ENCODE data around the gene MYO16. TPM values are rescaled to one million over a fixed set of nuclear protein-coding genes. Genes with fewer than 3 reads are reported as not detected.
A peak's percentile ranks its signal among the peaks of the same experiment; 100 is the strongest.

MYO16 gene
- total and polyA plus RNA-seq, 8 donors: 1.1 to 2.5 (median 1.7) TPM

DNA sequence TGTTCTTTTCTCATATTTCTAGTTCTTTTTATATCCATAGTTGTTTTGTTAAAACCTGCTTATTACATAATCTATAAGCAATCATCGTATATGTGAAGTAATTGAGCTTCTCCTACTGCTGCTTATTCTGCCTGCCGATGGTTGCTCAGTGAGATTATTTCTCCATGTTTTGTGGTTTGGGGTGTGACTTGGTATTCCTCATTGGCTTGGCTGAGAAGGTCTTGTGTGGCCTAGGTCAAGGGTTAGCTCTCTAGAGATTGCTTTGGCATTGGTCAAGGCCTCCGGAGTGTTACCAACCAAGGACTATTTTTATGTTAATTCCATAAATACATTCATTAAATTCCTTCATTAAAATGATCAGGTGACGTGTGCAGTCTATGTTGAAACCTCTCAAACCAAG is 302.8 kb downstream of the MYO16 start:
- no peak for DNase-seq
- TF ChIP-seq CTCF (IDR thresholded peaks at IDR 0.05): no peak
- Histone ChIP-seq H3K36me3 (no peaks in the 10 kb centered on the region), H3K9me3 (no peaks in the 10 kb centered on the region), H3K27me3 (no peaks in the 10 kb centered on the region), H3K27ac (no peak overlapping the region), H3K4me1 (no peaks in the 10 kb centered on the region), H3K4me3 (no peak overlapping the region)
- no peak for ATAC-seq
- intact Hi-C loops (cut with DNase I): no loop called here

GRCh38 chr13:108933061-108933460 is 303.6 kb downstream of the MYO16 start:
- ATAC-seq (no peak), DNase-seq (no peak)
- TF ChIP-seq CTCF (IDR thresholded peaks at IDR 0.05): no peak
- no peaks in the 10 kb centered on the region for H3K4me1 ChIP-seq
- H3K9me3 ChIP-seq: no peaks in the 10 kb centered on the region
- intact Hi-C loops (cut with DNase I): no loop called here
- H3K27ac ChIP-seq: no peak overlapping the region
- no peak overlapping the region for H3K4me3 ChIP-seq
- H3K27me3 ChIP-seq: no peaks in the 10 kb centered on the region
- no peaks in the 10 kb centered on the region for H3K36me3 ChIP-seq

- no peak for TF ChIP-seq CTCF (IDR thresholded peaks at IDR 0.05)
- ATAC-seq (no peak), DNase-seq (peak in 1 of 4 donors; percentile 17)
- intact Hi-C loops (cut with DNase I): no loop called here
- Histone ChIP-seq H3K4me1 (no peaks in the 10 kb centered on the region), H3K27me3 (no peaks in the 10 kb centered on the region), H3K27ac (no peak overlapping the region), H3K9me3 (no peaks in the 10 kb centered on the region), H3K36me3 (no peaks in the 10 kb centered on the region), H3K4me3 (no peak overlapping the region)
Measured at GRCh38 chr13:108938155-108938554, 308.7 kb downstream of the MYO16 start.

DNA sequence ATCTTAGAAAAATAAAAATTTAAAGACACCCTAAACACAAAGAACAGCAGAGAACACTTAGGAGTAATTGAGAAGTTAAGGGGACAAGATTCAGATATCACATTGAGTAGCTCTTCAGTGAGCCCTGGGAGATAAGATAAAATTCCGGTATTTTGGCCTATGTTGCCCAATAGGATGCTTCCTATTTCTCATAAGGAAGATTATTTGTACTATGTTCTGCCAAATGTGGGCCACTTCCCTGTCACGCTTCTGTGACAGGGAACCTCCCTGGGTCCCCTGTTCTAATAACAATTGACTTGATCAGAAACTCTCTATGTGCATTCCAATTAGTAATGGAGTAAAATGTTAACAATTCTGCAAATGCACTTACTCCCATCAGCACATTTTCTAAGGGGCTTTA is 310.7 kb downstream of the MYO16 start:
- TF ChIP-seq CTCF (IDR thresholded peaks at IDR 0.05): no peak
- intact Hi-C loops (cut with DNase I): no loop called here
- DNase-seq (no peak), ATAC-seq (no peak)
- no peaks in the 10 kb centered on the region for H3K36me3 ChIP-seq
- no peaks in the 10 kb centered on the region for H3K9me3 ChIP-seq
- H3K4me3 ChIP-seq: no peak overlapping the region
- no peaks in the 10 kb centered on the region for H3K27me3 ChIP-seq
- no peak overlapping the region for H3K27ac ChIP-seq
- H3K4me1 ChIP-seq: peaks cover 0 to 5% of the 10 kb centered on the region in 2 donors

DNA sequence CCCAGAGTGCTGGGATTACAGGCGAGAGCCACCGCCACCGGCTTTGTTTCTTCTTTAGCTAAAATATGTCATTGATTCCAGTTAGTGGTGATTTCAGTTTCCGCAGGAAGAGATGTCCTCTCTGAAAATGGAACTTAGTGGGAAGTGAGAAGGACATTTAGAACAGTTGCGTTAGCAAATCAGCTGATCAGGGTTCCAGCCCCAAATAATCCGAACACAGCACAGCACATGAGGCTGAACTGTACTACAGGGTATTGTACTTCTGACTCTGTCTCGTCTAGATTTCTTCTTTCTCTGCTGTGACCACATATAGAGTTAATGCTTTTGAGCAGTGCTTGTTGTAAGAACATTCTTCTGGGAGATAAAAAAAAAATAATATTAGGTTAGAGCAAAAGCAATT is 314.4 kb downstream of the MYO16 start:
- H3K4me1 ChIP-seq: peaks cover 0 to 5% of the 10 kb centered on the region in 2 donors
- H3K27ac ChIP-seq: peak overlapping the region in 1 of 2 donors; percentile 7
- H3K4me3 ChIP-seq: no peak overlapping the region
- no peaks in the 10 kb centered on the region for H3K9me3 ChIP-seq
- H3K27me3 ChIP-seq: no peaks in the 10 kb centered on the region
- H3K36me3 ChIP-seq: no peaks in the 10 kb centered on the region
- ATAC-seq (no peak), DNase-seq (no peak)
- intact Hi-C loops (cut with DNase I): no loop called here
- TF ChIP-seq CTCF (IDR thresholded peaks at IDR 0.05): no peak

All from left lung (tissue), 10 donors.